SIG-M5 treated with dmso at 0.1 percent for 504 hours (cell line): ENCODE results near the gene SLC27A4.
A peak's percentile ranks its signal among the peaks of the same experiment; 100 is the strongest.
"Not testable (repeated sequence)": the region's sequence is repeated elsewhere in the genome, so short reads cannot be mapped to it uniquely, and the experiment has no call there.

ENCODE experiments used
- DNase-seq: peaks from one replicate; lab custom pipeline; 2025; ENCODE audit not compliant: unreplicated experiment; lab: John Stamatoyannopoulos, UW

Gene SLC27A4

DNA sequence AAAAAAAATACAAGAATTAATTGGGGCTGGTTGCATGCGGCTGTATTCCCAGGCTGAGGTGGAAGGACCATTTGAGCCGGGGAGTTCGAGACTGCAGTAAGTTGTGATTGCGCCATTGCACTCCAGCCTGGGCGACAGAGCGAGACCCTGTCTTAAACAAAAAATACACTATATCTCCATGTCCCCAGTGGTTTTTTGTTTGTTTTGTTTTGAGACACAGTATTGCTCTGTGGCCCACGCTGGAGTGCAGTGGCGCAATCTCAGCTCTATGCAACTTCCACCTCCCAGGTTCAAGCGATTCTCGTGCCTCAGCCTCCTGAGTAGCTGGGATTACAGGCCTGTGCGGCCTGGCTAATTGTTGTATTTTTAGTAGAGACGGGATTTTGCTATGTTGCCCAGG is 16.5 kb upstream of the SLC27A4 start:
- peak; percentile 12 for DNase-seq

DNA sequence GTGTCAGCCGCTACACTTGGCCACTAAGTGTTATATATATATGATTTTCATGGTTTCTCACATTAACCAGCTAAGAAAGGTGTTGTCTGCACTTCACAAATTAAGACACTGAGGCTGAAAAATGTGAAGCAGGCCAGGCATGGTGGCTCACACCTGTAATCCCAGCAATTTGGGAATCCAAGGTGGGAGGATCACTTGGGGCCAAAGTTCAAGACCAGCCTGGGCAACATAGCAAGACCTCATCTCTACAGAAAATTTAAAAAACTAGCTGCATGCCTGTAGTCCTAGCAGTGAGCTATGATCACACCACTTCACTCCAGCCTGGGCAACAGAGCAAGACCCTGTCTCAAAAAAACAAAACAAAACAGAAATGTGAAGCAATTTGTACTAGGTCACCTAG is 15.9 kb upstream of the SLC27A4 start:
- DNase-seq = no peak

DNA sequence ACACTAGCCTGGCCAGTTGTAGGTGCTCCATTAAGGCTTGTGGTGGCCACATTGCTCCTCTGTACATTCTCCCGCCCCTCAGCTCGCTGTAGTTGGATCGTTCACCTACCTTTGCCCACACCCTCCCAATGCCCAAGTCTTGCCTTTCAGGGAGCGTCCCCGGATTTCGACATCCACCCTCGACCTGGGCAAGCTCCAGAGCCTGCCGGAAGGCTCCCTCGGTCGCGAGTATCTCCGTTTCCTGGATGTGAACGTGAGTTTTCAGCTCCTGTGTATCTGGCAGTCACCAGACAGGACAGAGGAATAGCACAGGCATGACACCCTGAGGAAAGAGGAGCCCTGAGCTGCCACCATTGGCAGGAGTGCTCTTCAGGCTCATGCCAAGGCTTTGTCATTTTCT is 14.7 kb upstream of the SLC27A4 start:
- DNase-seq = no peak

DNA sequence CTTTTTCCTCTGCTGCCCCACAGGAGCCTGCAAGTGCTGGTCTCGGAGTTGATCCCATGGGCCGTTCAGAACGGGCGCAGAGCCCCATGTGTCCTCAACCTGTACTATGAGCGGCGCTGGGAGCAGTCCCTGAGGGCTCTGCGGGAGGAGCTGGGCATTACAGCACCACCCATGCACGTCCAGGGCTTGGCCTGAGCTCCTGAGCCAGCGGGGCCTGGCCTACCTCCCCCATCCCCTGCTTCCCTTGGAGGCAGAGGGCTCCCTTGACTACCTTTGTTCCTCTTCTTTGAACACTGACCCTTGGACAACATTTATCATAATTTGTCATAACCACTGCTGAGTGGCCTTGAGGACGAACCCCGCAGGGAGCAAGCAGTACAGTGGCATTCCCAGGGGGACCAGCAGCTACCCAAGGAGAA is 6.9 kb upstream of the SLC27A4 start:
- no peak for DNase-seq

DNA sequence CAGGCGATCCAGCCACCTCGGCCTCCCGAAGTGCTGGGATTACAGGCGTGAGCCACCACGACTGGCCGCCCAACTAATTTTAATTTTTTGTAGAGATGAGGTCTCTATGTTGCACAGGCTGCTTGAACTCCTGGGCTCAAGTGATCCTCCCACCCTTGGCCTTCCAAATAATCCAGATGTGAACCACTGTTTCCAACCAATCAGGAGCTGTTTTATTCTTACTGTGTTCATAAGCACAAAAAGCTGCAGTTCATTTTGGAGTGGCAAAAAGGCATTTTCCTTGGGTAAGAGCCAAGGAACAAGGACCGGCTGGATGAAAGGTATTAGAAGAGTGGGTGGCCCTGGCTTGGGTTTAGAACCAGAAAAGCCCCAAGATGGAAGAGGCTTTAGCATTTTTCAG is 5.2 kb upstream of the SLC27A4 start:
- no peak for DNase-seq

DNA sequence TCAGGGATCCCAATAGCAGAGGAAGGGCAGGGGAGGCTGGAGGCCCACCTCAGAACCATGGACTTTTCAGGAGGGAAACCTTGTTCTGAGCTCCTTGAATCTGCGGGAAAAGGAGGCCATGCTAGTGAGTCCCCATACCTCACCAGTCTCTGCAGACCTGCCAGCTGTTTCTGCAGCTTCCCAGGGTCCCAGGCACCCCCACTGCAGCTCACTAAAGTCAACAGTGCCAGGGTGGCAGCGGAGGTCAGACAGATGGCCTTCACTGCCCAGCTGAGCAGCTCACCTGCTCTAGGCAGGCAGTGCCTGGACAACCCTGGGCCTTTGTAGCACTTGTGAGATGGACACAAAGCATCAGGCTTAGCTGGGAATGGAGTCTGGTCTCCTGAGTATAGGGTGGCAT is 4.4 kb upstream of the SLC27A4 start:
- DNase-seq = no peak

DNA sequence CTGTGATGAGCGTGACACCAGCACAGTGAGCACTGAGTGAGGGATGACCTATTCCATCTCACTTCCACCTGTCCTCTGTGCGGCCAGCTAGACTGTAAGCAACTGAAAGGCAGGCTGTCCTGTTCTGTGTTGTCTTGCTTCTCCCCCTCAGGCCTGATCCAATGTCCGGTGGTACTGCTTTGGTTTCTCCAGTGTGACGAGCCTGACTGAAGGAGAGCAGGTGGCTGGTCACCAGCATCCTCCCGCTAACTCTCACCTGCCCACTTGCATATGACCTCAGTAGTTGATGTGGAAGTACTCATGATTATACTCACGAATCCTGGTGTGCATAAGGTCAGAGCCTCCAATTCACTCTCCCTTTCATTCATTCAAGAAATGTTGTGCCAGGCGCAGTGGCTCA is 2.4 kb upstream of the SLC27A4 start:
- DNase-seq = no peak

DNA sequence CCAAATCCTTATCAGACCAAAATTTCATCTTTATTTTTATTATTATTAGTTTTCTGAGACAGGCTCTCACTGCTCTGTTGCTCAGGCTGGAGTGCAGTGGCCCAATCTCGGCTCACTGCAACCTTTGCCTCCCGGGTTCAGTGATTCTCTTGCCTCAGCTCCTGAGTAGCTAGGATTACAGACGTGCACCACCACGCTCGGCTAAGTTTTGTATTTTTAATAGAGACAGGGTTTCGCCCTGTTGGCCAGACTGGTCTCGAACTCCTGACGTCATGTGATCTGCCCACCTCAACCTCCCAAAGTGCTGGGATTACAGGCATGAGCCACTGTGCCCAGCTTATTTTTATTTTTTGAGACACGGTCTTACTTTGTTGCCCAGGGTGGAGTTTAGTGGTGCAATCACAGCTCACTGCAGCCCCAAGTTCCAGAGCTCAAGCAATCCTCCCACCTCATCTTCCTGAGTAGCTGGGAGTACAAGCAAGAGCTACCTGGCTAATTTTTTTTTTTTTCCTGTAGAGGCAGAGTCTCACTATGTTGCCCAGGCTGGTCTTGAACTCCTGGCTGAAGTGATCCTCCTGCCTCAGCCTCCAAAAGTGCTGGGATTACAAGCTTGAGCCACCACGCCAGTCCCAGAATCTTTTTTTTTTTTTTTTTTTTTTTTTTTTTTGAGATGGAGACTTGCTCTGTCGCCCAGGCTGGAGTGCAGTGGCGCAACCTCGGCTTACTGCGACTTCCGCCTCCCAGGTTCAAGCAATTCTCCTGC is 1.3 kb upstream of the SLC27A4 start:
- not testable (repeated sequence) for DNase-seq

DNA sequence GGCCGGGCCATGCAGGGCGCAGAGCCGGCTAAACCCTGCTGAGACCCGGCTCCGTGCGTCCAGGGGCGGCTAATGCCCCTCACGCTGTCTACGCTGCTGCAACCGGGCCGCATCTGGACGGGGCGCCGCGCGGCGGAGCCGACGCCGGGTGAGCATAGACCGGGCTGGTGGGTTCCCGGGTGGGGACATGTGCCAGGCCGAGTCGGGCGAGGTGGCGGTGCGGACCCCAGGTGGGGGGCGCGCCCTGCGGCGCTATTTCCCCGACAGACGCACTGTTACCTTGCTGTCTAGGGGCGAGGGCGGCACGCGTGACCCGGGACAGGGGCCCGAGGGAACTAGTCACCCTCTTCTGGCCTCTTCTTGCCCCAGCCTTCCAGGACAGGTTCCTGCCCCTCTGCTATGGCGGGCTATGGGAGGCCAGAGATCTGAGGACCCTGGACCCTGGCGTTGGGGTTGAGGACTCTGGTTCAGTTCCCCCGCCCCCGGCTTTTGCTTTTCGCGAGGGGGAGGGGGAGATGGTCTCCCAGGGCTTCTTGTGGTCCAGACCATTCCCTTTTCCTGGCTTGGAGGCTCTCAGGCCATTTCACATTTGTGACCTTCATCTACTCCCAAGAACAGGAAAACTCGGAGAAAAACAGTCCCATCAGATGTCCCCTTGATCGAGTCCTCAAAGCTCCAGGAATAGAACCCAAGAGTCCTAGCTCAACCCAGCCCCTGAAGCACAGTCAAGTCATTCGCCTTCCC is 536 bp downstream of the SLC27A4 start:
- no peak for DNase-seq

DNA sequence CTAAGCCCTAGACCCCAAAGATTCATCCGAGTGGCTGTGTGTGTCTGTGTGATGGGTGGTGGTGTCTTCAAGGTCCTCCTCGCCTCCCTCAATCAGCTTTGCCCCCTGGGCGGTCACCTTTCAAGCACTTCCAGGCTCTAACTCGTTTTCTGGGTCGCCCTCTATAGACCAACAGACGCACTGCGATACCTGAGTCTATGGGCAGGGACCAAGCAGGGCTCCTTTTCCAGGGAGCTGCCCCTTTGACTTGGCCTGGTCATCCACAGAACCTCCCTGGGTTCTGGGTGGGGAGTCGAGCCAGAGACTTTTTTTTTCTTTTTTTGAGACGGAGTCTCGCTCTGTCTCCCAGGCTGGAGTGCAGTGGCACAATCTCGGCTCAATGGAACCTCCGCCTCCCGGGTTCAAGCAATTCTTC is 1.1 kb downstream of the SLC27A4 start:
- peak; percentile 72 for DNase-seq

DNA sequence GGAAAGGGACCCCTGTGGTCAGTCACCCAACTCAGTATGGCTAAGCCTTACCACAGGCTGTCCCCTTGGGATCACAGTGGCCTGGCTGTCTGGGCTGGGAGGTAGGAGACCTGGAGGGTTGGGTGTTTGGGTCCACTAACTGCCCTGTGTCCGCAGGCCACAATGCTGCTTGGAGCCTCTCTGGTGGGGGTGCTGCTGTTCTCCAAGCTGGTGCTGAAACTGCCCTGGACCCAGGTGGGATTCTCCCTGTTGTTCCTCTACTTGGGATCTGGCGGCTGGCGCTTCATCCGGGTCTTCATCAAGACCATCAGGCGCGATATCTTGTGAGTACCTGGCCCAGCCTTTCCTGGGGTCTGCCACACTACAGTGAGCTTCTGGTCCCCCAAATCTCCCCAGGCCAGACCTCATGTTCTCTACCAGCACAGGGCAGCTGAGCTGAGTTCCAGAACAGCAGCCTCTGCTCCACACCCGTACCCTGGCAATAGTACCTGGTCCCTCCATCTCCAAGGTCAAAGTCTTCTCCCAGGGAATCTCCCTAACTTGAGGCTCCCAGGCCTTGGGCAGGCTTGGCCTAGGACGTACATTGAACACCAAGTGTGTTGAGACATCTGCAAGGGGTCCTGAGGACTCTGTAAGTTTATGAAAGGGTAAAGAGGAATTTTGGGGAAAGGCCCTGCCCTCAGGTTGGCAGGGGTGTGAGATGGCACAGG is 2.8 kb downstream of the SLC27A4 start:
- no peak for DNase-seq

DNA sequence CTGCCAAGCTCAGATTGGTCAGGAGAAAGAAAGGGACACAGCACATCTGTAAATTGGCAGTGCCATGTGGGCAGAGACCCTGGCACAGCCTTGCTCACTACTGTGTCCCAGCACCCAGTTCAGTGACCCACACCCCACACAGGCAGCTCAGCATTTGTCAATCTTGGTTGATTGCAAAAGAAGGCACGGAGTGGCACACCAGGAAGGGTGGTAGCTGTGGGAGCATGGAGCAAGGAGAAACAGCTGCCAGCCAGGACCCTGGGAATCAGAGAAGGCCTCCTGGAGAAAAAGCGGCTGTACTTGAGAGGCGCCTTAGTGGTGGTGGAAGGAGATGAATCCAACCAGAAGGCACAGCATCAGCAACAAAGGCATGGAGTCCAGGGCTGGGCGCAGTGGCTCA is 3.5 kb downstream of the SLC27A4 start:
- DNase-seq = no peak

DNA sequence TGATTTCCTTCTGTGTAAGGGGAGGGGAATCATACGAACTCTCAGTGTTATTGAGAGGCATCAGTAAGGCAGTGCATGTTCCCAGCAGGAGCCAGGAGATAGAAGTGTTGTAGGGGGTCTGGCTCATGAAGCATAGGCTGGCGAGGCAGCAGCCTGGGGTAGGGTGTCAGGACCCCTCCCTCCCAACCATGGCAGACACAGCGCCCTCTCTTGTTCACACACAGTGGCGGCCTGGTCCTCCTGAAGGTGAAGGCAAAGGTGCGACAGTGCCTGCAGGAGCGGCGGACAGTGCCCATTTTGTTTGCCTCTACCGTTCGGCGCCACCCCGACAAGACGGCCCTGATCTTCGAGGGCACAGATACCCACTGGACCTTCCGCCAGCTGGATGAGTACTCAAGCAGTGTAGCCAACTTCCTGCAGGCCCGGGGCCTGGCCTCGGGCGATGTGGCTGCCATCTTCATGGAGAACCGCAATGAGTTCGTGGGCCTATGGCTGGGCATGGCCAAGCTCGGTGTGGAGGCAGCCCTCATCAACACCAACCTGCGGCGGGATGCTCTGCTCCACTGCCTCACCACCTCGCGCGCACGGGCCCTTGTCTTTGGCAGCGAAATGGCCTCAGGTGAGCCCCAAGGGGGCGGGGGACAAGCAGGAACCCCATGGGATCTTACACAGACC is 4.7 kb downstream of the SLC27A4 start:
- no peak for DNase-seq

DNA sequence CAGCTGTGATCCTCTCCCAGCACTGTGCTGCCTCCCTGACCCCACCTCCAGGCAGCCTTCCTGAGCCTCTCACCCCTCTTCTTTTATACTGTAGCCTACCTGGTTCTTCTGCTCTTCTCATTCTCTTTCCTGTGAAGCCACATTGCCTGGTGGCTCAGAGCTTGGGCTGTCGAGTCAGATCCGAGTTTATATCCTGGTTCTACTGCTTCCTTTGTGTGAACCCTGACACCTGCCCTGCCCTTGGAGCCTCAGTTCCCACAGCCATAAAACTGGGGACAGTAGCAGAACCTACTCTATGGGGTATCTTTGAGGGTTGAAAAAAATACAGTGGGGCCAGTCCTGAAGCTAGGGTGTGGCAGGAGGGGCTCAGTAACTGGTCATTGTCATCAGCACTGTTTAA is 8.8 kb downstream of the SLC27A4 start:
- no peak for DNase-seq

DNA sequence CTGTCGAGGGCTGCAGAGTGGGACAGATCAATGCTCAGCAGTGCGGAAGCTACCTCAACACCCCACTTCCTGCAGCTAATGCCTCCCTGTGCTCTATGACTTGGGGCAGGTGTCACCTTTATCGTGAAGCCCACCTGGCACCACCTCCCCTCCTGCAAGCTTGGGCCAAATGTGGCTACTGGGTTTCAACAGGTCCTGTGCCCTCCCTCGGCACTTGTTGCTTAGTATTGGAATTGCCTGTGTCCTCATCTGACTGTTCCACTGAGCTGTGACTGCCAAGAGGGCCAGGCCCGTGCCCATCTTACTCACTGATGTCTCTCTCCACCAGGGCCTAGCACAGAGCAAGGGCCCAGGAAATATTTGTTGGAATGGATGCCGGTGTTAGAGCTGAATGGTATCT is 9.4 kb downstream of the SLC27A4 start:
- DNase-seq = no peak

DNA sequence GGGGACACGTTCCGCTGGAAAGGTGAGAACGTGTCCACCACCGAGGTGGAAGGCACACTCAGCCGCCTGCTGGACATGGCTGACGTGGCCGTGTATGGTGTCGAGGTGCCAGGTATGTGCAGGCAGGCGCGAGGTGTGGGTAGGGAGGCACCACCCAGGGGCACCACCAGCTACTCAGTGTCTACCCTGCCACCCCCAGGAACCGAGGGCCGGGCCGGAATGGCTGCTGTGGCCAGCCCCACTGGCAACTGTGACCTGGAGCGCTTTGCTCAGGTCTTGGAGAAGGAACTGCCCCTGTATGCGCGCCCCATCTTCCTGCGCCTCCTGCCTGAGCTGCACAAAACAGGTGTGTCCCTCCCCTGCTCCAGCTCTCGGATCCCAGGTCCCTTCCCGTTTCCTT is 15.1 kb downstream of the SLC27A4 start:
- no peak for DNase-seq

DNA sequence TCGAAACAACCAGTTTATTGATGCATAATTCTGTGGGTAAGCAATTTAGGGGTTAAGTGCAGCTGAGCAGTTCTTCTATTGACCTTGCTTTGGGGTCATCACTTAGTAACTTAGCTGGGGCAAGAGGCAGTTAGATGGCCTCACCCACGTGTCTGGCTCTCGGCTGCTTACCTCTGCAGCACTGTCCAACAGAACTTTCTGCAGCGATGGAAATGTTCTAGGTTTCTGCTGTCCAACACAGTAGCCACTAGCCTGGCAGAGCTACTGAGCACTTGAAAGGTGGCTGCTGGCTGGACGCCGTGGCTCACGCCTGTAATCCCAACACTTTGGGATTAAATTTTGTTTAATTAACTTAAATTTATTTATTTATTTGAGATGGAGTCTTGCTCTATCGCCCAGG is 17.8 kb downstream of the SLC27A4 start:
- no peak for DNase-seq

DNA sequence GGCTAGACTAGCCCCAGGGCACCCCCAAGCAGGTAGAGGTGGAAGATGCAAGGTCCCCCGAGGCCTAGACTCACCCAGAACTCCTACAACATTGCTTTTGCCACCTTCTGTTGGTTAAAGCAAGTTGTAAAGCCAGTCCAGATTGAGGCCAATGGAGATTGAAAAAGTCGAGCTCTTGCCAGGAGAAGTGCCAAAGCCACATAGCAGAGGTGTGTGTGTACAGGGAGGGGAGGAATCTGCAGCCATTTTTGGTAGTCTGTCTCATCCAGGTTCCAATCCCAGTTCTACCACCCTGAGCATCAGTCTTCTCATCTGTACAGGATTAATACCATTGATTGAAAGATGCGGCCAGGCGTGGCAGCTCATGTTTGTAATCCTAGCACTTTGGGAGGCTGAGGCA is 18.5 kb downstream of the SLC27A4 start:
- no peak for DNase-seq

DNA sequence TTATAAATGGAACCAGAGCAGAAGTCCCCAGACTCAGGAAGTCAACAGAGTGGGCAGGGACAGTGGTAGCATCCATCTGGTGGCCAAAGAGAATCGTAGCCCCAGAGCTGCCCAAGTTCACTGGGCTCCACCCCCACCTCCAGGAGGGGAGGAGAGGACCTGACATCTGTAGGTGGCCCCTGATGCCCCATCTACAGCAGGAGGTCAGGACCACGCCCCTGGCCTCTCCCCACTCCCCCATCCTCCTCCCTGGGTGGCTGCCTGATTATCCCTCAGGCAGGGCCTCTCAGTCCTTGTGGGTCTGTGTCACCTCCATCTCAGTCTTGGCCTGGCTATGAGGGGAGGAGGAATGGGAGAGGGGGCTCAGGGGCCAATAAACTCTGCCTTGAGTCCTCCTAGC is 20.5 kb downstream of the SLC27A4 start:
- no peak for DNase-seq

DNA sequence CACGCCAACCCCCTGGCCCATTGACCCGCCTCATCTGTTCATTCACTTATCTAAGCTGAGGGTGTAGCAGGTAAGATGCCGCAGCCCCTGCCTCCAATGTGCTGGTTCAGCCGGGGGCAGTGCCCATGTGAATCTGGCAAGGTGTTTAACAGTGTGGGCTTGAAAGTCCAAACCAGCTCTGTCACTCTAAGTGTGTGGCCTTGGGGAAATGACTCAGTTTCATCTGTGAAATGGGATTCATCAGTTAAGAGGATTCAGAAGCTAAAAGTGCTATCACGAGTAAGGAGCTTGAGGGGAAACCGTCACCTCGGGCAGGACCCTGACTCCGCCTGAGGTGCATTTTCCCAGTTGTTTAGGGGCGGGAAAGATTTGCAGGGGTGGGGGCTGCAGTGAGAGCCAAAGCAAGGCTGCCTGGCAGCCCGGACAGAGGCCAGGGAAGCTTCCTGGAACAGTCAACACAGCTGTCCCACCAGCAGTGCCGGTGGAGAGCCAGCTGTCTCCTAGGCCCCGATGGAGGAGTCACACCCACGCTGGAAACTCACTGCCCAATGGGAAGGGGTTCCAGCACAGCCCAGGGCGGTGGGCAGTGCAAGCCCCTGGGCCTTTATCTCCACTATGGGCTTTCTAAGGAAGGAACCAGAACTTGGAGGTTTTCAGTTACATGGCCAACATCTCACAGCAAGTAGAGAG is 21.1 kb downstream of the SLC27A4 start:
- DNase-seq = no peak
